ENCODE measurements around the gene KLHDC7B. TPM values are rescaled to one million over a fixed set of nuclear protein-coding genes. Genes with fewer than 3 reads are reported as not detected.
A peak's percentile ranks its signal among the peaks of the same experiment; 100 is the strongest.

KLHDC7B gene
- total and polyA plus RNA-seq, 2 of the 13 experiments (the other 11 are each of a cell fraction or from before 2014, with no cell fraction given), result 0.11 TPM; not detected in 1

- TF ChIP-seq, protein P1, sequence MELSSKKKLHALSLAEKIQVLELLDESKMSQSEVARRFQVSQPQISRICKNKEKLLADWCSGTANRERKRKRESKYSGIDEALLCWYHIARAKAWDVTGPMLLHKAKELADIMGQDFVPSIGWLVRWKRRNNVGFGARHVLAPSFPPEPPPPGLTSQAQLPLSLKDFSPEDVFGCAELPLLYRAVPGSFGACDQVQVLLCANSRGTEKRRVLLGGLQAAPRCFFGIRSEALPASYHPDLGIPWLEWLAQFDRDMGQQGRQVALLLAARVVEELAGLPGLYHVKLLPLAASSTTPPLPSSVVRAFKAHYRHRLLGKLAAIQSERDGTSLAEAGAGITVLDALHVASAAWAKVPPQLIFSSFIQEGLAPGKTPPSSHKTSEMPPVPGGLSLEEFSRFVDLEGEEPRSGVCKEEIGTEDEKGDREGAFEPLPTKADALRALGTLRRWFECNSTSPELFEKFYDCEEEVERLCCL (CRISPR knock-in tag; IDR thresholded peaks at IDR 0.05; ENCODE audit: borderline replicate concordance), result no peak
- TF ChIP-seq RARA (CRISPR knock-in tag; IDR thresholded peaks at IDR 0.05) (peak; percentile 38; the same call in 1 of the 2 replicates), KDM5B (CRISPR knock-in tag; IDR thresholded peaks at IDR 0.05; ENCODE audit: borderline replicate concordance) (peak; percentile 49; the same call in 1 of the 2 replicates), THAP7 (CRISPR knock-in tag; IDR thresholded peaks at IDR 0.05) (0 out of 2 replicates have a peak, but pooled peaks have one; percentile 19), GABPB1 (CRISPR knock-in tag; IDR thresholded peaks at IDR 0.05) (no peak), HOXA5 (CRISPR knock-in tag; IDR thresholded peaks at IDR 0.05) (no peak), ZFP90 (CRISPR knock-in tag; IDR thresholded peaks at IDR 0.05; ENCODE audit: borderline replicate concordance) (0 out of 2 replicates have a peak, but pooled peaks have one; percentile 49), FOXO1 (CRISPR knock-in tag; IDR thresholded peaks at IDR 0.05) (no peak), ZNF569 (CRISPR knock-in tag; IDR thresholded peaks at IDR 0.05; ENCODE audit: borderline replicate concordance) (no peak), RXRB (CRISPR knock-in tag; IDR thresholded peaks at IDR 0.05; ENCODE audit: borderline replicate concordance) (no peak), ISX (CRISPR knock-in tag; conservative IDR thresholded peaks at IDR 0.05) (no peak), ZNF333 (CRISPR knock-in tag; IDR thresholded peaks at IDR 0.05; ENCODE audit: borderline replicate concordance) (no peak), EED (CRISPR knock-in tag; IDR thresholded peaks at IDR 0.05) (no peak), ARHGAP35 (CRISPR knock-in tag; IDR thresholded peaks at IDR 0.05; ENCODE audit: borderline replicate concordance) (0 out of 2 replicates have a peak, but pooled peaks have one; percentile 10), ZNF121 (CRISPR knock-in tag; IDR thresholded peaks at IDR 0.05) (no peak), ZNF468 (CRISPR knock-in tag; IDR thresholded peaks at IDR 0.05) (no peak), SNAI1 (CRISPR knock-in tag; IDR thresholded peaks at IDR 0.05; ENCODE audit: borderline replicate concordance) (no peak), ZNF589 (CRISPR knock-in tag; conservative IDR thresholded peaks at IDR 0.05) (no peak), KLF12 (CRISPR knock-in tag; IDR thresholded peaks at IDR 0.05; ENCODE audit: borderline replicate concordance) (0 out of 2 replicates have a peak, but pooled peaks have one; percentile 29)
- TF ChIP-seq, protein P2, sequence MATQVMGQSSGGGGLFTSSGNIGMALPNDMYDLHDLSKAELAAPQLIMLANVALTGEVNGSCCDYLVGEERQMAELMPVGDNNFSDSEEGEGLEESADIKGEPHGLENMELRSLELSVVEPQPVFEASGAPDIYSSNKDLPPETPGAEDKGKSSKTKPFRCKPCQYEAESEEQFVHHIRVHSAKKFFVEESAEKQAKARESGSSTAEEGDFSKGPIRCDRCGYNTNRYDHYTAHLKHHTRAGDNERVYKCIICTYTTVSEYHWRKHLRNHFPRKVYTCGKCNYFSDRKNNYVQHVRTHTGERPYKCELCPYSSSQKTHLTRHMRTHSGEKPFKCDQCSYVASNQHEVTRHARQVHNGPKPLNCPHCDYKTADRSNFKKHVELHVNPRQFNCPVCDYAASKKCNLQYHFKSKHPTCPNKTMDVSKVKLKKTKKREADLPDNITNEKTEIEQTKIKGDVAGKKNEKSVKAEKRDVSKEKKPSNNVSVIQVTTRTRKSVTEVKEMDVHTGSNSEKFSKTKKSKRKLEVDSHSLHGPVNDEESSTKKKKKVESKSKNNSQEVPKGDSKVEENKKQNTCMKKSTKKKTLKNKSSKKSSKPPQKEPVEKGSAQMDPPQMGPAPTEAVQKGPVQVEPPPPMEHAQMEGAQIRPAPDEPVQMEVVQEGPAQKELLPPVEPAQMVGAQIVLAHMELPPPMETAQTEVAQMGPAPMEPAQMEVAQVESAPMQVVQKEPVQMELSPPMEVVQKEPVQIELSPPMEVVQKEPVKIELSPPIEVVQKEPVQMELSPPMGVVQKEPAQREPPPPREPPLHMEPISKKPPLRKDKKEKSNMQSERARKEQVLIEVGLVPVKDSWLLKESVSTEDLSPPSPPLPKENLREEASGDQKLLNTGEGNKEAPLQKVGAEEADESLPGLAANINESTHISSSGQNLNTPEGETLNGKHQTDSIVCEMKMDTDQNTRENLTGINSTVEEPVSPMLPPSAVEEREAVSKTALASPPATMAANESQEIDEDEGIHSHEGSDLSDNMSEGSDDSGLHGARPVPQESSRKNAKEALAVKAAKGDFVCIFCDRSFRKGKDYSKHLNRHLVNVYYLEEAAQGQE (IDR thresholded peaks at IDR 0.05; ENCODE audit: borderline replicate concordance in 1 of 2, low read depth in 1 of 2, low read length in 2 of 2), result no peak
- TF ChIP-seq, protein P3, sequence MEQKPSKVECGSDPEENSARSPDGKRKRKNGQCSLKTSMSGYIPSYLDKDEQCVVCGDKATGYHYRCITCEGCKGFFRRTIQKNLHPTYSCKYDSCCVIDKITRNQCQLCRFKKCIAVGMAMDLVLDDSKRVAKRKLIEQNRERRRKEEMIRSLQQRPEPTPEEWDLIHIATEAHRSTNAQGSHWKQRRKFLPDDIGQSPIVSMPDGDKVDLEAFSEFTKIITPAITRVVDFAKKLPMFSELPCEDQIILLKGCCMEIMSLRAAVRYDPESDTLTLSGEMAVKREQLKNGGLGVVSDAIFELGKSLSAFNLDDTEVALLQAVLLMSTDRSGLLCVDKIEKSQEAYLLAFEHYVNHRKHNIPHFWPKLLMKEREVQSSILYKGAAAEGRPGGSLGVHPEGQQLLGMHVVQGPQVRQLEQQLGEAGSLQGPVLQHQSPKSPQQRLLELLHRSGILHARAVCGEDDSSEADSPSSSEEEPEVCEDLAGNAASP (CRISPR knock-in tag; IDR thresholded peaks at IDR 0.05; ENCODE audit: borderline replicate concordance), result no peak
Measured at GRCh38 chr22:50528682-50529415, 16.9 kb upstream of the KLHDC7B start (continued).
